SK-N-SH (cell line): ENCODE results near the gene CADM2.

Experiments used
- CTCF ChIP-seq: fragments of 200-600 bp; sonication (generic); IDR thresholded peaks from 2 replicates; pipeline ENCODE4 v1.6.1; 2017; ENCODE audit warnings: antibody characterized with exemption, mild to moderate bottlenecking, moderate library complexity
- PBX3 ChIP-seq: IDR thresholded peaks from 2 replicates; pipeline ENCODE4; 2012

DNA sequence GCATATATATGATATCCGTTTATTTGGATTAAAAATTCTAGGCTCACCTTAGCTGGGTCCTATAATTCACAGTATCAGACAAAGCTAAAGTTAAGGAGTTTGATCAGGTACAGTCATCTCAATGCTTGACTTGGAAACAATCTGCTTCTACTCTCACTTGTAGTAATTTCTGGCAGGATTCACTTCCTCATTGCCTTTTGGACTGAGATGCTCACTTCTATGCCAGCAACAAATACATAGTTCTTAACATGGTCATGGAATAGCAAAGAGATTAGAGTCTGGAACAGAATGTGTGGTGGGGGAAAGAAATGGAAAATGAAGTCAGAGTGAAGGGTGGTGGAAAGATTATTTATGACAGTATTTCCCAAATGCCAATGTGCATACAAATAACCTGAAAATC, 693.6 kb downstream of the CADM2 start:
- TF ChIP-seq CTCF = no peak
- no peak for TF ChIP-seq PBX3
